ENCODE measurements around the gene RPLP2.

RPLP2 gene

GRCh38 chr11:808427-809286 is 1.1 kb upstream of the RPLP2 start:
- DNase-seq: peak; percentile 78

GRCh38 chr11:810040-810567 is 337 bp downstream of the RPLP2 start:
- DNase-seq: no peak

DNA sequence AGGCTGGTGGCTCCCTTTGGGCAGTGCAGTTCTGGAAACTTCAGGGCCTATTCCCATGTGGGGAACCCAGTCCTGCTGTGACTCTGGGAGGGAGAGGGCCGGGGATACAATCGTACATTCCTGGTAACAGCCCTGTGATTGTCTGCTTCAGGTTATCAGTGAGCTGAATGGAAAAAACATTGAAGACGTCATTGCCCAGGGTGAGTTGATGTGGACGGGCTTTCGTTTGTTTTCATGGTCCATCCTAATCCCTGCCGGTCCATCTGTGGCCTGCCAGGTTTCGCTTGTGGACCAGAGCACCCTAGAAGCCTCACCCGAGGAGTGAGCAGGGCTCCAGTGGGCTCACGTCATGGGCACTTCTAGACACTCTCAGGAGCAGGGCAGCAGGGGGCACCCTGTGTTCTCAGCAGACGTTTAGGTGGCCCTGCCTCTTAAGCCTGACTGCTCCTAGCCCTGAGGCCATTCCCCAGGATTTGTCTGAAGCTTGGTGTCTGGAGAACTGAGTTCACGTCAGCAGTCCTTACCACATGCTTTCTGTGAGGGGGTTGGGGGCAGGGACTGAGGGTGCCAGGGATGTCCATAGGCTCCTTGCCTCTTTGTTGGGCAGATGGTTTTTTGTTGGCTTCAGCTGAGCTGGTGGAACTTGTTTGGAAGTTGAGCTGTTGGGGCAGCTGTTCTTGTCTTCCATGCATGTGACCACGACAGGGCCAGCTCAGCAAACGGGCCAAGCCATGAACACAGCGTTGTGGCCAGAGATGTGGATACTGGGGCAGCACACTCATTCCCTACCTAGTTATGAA is 1.9 kb downstream of the RPLP2 start:
- no peak for DNase-seq

GRCh38 chr11:812390-812789 is 2.6 kb downstream of the RPLP2 start:
- no peak for DNase-seq

DNA sequence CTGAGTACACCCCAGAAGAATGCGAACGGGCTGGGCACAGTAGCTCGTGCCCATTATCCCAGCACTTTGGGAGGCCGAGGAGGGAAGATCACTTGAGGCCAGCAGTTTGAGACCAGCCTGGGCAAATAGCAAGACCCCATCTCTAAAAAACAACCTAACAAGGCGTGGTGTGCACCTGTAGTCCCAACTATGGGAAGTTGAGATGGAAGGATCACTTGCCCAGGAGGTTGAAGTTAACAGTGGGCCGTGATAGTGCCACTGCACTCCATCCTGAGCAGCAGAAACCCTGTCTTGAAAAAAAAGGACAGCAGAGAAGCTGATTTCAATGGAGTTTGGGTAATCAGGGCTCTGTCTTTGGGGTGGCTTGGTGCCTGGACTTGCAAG is 3.3 kb downstream of the RPLP2 start:
- DNase-seq: no peak

- no peak for DNase-seq
Measured at GRCh38 chr11:813456-814096, 3.8 kb downstream of the RPLP2 start.

- DNase-seq: no peak
Measured at GRCh38 chr11:815675-816432, 6.1 kb downstream of the RPLP2 start.

DNA sequence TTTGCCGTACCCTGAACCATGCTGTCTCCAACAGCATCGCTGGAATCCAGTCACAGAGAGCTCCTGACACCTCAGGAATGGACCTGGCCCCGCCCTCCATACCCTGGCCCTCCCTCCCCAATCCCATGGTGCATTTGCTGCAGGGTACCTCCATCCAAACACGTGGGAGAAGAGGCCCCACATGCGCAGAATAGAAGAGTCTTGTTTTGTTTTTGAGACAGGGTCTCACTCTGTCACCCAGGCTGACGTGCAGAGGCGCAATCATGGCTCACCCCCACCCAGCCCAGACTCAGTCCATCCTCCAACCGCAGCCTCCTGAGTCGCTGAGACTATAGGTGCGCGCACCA is 6.6 kb downstream of the RPLP2 start:
- no peak for DNase-seq

DNA sequence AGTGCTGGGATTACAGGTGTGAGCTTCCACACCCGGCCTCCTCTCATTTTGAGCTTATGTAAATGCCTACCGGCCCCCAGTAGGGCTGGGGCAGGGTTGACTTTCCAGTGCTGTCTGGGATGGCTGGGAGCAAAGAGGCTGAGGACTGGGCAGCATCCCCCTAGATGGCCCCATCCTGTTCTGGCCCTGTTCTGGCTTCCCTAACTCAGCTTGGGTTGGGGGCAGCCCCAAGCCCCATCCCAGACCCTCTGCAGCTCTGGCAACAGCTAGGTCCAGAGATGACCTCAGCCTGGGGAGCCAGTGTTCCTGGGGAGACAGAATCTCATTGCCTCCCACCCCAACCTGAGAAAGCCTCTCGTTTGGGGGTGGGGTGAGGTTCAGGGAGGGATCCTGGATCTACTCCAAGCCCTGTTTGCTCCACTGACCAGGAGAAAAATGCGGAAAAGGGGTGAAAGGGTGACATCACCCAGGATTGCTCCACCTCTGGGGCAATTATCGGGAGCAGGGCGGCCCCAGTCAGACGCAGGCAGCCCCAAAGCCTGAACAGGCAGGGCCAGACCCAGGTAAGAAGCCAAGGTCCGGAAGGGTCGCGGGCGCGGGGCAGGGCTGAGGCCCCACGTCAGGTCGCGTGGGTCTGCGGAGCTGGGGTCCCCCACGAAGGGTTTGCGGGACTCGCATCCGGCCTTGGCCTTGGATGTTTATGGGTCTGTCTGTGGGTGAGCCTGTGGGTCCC is 8.8 kb downstream of the RPLP2 start, which contains the start of gene PNPLA2:
PNPLA2 (plus strand) TSS at position 519 of the 733 bp plus-strand sequence. CDS start 805 bp downstream, outside the sequence.
- DNase-seq: no peak

DNA sequence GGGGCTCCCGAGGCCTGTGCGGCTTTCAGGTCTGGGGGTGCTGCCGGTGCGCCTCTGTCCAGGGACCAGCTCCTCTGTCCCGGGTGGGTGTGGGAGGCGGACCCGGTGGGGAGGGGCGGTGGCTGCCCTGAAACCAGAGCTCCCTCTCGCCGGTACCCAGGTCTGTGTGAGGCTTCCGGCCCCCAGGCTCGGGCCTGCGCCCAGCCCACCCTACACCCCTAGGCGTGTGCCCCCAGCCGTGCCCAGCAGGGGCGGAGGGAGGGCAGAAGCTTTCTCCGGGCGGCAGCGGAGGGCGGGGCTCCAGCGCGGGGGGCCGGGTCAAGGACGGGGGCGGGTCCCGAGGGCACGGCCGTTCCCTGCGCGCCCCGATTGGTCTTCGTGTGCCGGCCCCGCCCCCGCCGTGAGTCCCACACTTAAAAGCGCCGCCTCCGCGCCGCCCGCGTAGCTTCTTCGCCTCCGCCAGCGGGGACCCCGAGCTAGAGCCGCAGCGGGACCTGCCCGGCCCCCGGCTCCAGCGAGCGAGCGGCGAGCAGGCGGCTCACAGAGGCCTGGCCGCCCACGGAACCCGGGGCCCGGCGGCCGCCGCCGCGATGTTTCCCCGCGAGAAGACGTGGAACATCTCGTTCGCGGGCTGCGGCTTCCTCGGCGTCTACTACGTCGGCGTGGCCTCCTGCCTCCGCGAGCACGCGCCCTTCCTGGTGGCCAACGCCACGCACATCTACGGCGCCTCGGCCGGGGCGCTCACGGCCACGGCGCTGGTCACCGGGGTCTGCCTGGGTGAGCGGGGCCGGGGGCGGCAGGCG is 9.6 kb downstream of the RPLP2 start:
- peak; percentile 94 for DNase-seq

DNA sequence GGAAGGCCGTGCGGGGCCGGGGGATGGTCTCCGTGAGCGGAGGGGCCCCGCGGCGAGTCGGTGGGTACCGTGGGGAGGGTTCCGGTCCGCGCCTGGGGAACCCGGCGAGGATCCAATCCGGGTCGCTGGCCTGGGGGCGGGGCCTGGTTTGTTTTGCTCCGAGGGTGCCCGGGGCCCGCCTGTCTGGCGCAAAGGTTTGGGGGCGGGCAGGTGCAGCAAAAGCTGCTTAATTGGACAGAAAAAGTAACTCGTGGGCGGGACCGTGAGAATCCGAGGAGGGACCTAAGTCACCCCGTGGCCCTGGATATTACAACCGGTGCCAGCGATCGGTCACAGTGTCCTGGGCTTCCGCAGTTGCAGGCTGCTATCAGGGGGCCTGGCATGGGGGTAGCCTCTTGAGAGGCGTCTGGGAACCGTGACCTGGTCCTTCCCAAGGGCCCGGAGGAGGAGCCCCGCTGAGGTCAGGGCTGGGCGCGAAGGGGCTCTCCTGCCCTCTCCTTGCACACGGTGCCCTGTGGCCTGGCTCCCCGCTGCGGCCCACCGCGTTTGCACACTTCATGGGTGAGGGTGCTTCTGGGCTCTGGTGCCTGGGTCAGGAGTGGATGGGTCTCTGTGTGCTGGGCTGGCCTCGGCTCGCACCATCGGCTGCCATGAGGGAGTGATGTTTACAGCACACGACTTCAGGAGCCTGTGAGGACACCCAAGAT is 10.3 kb downstream of the RPLP2 start:
- peak; percentile 61 for DNase-seq

DNA sequence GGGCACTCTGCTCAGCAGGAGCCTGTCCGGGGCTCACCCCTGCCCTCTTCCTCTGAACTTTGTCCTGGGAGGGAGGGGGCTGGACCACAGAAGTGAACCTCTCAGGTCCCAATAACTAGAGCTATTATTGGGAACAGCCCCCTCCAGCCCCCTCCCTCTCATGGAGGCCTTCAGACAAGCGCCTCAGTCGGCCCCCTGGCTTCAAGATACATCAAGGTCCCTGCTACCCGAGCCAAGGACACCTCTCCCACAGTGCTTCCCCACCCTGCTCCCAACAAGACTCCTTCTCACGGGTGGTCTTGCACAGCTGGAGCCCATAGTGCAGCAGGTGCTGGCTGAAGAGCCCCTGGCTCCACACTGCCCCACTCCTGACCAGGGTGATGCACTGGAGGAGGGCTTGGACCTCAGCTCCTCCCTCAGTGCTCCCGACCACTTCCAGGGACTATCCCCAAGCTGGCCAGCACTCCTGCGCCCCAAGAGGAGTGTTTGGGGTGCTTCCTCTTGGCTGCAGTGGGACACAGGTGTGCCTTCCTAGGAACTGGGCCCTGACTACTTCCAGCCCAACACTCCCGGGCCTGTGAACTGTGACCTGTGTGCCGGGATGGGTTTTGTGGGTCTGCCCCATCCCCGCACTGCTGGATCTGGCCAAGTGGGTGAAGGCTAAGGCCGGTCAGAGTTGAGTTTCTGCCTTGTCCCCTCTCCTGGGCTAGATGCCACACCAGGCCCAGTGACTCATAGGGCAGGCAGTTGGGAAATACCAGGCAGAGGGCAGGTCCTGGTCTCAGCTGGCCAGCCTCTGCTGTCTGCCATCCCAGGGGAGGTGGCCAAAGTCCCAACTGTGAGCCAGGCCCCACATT is 11.1 kb downstream of the RPLP2 start:
- DNase-seq: peak; percentile 24

- no peak for DNase-seq
Measured at GRCh38 chr11:821512-822371, 12.0 kb downstream of the RPLP2 start.

GRCh38 chr11:823441-824291 is 13.9 kb downstream of the RPLP2 start:
- no peak for DNase-seq

- DNase-seq: no peak
Measured at GRCh38 chr11:824292-824880, 14.6 kb downstream of the RPLP2 start.

- no peak for DNase-seq
Measured at GRCh38 chr11:824942-825341, 15.2 kb downstream of the RPLP2 start.
